Activated T-cell treated with anti-CD3 and anti-CD28 coated beads, Interleukin-2, amount 50 U/mL, for 4 hours (primary cell): ENCODE results near the gene PKD1. TPM values are rescaled to one million over a fixed set of nuclear protein-coding genes. Genes with fewer than 3 reads are reported as not detected.
"Not testable (repeated sequence)": the region's sequence is repeated elsewhere in the genome, so short reads cannot be mapped to it uniquely, and the experiment has no call there.

Source experiments
- ATAC-seq, 2 donors: fragments of 200-7000 bp; cut with Tn5 transposase; one replicate each; pipeline ENCODE4 v1.10.0; 2021
- DNase-seq: peaks from one replicate; pipeline ENCODE4 v3.0.0-alpha.2; 2020
- H3K27me3 Mint-ChIP-seq: one replicate; pipeline ENCODE4 v1.8.0; 2021; ENCODE audit warnings: low read depth, mixed read lengths
- H3K36me3 Mint-ChIP-seq: one replicate; pipeline ENCODE4 v1.8.0; 2022; ENCODE audit warnings: mixed read lengths; ENCODE audit not compliant: insufficient read depth
- H3K4me1 Mint-ChIP-seq: one replicate; pipeline ENCODE4 v1.8.0; 2021; ENCODE audit warnings: low read depth, mixed read lengths
- H3K4me3 Mint-ChIP-seq: one replicate; pipeline ENCODE4 v1.8.0; 2021; ENCODE audit warnings: mild to moderate bottlenecking, moderate library complexity, mixed read lengths
- H3K9me3 Mint-ChIP-seq: one replicate; pipeline ENCODE4 v1.8.0; 2021; ENCODE audit warnings: mixed read lengths
- total RNA-seq, 3 donors: library from RNA; stranded (reverse); gene quantifications; one replicate each; pipeline ENCODE4 v1.2.1, GENCODE V29; 2021

The PKD1 gene
- total RNA-seq, 3 donors from 2014 or later, result 100 to 118 (median 104) TPM

DNA sequence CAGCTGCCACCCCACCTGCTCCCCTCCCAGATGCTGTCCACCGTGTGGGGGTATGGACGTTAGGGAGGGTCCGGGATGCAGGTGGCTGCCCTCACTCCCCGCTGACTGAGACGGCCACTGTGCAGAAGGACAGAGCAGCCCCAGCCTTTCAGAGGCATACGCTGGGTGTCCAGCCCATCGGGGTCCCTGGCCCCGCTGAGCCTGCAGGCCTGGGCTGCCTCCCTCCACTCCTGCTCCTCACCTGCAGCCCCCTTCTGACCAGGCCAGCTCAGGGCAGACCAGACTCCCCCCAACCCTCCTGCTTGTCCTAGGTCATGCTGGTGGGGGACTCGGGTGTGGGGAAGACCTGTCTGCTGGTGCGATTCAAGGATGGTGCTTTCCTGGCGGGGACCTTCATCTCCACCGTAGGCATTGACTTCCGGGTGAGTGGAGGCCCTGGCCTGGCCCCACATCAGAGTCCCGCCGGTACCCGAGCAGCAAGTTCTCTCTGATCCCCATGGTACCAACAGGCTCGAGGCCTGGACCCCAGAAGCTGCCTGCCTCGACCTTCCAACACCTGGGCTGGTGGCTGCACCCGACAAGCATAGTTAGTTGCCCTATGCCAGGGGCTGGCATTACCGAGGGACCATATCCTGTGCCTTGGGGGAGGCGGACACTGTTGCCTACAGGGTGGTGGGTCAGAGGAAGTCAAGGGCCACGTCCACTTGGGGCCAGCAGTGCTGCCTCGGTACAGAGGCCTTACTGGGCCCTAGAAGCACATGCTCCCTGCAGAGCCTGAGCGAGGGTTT is 14.1 kb upstream of the PKD1 start:
- Mint-ChIP-seq H3K27me3 (no peaks in the 10 kb centered on the region), H3K9me3 (no peaks in the 10 kb centered on the region), H3K36me3 (peaks cover 27% of the 10 kb centered on the region), H3K4me1 (peaks cover 18% of the 10 kb centered on the region), H3K4me3 (peak overlapping the region; percentile 29)
- no peak for DNase-seq
- no peak for ATAC-seq

DNA sequence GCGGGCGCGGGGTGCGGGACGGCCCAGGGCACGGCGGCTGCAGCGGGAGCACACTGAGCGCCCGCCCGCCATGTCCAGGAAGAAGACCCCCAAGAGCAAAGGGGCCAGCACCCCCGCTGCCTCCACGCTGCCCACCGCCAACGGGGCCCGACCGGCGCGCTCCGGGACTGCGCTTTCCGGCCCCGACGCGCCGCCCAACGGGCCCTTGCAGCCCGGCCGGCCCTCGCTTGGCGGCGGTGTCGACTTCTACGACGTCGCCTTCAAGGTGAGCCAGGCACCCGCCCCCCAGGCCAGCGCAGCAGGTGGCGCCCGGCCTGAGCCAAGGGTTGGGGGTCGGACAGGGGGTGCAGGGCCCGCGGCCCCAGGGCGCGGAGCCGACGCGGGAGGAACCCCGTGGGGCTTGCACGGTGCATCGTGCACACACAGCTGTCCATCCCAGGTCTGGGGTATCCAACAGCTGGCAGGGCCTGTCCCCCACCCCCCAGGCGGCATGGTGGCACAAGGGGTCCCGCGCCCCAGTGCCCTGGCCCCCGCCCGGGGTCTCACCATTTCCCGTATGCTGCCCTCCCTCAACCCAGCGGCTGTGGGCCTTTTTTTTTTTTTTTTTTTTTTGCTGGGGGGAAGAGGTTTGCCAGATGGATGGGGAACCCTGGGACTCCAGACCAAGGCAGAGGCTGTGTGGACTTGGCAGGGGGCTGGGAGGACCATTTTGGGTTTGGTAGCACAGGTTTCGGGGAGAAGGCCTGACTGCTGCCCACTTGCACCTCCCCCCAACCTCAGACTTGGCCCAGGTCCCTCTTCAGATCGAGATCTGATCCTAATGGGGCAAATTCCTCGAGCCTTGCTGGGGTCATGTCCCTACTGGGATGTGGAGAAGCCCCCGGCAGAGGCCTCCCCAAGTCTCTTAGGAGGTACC is 13.3 kb upstream of the PKD1 start:
- Mint-ChIP-seq H3K36me3 (peaks cover 18% of the 10 kb centered on the region), H3K4me1 (peaks cover 18% of the 10 kb centered on the region), H3K9me3 (no peaks in the 10 kb centered on the region), H3K27me3 (no peaks in the 10 kb centered on the region), H3K4me3 (peak overlapping the region; percentile 54)
- no peak for DNase-seq
- ATAC-seq, result peak; percentile 8 to 14

GRCh38 chr16:2147981-2148671 is 12.4 kb upstream of the PKD1 start, which contains the start of gene RAB26:
TSS of gene RAB26 (plus strand) at chr16:2148625. CDS start at chr16:2148784, 159 bp downstream.
- H3K4me1 Mint-ChIP-seq, result peaks cover 15% of the 10 kb centered on the region
- peaks cover 11% of the 10 kb centered on the region for H3K36me3 Mint-ChIP-seq
- peak; percentile 41 for DNase-seq
- peak; percentile 38 to 51 for ATAC-seq
- peak within 1 kb of the TSS; percentile 54 for H3K4me3 Mint-ChIP-seq
- H3K27me3 Mint-ChIP-seq, result no peaks in the 10 kb centered on the region
- no peaks in the 10 kb centered on the region for H3K9me3 Mint-ChIP-seq

DNA sequence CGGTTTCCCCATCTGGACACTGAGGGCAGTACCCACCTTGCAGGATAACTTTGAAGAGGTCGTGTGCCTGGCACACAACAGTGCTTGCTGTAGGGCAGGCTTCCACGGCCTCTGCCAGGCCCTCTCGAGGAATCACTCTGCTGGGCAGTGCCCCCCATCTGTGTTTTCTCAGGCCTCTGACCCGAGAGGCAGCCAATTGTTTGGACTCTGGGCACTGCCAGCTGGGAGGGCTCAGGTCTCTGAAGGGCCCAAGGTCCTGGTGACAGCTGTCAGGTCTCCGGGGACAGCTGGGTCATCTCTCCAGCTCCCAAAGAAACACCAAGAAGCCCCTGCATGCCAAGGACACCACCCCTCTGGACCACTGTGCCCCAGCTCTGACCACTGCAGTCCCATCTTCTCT is 11.7 kb upstream of the PKD1 start:
- H3K9me3 Mint-ChIP-seq, result no peaks in the 10 kb centered on the region
- ATAC-seq (no peak), DNase-seq (no peak)
- H3K36me3 Mint-ChIP-seq, result peaks cover 6% of the 10 kb centered on the region
- H3K4me3 Mint-ChIP-seq, result no peak overlapping the region
- H3K27me3 Mint-ChIP-seq, result no peaks in the 10 kb centered on the region
- H3K4me1 Mint-ChIP-seq, result peaks cover 15% of the 10 kb centered on the region

DNA sequence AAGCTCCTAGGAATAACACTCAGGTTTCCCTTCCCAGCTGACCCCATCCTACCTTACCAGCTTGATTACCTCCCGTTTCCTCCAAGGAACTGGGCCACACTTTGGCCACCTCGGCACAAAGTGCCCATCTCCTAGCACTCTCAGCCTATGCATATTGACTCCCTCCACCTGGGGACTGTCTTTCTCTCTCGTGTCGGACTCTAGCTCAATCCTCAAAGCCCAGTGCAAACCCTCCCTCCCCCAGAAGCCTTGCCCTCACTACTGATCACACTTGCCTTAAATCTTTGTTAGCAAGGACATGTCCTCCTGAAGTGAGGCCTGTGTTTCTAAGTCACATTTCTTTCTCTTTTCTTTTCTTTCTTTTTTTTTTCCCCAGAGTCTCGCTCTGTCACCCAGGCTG is 10.1 kb upstream of the PKD1 start:
- no peak for ATAC-seq
- no peaks in the 10 kb centered on the region for H3K9me3 Mint-ChIP-seq

GRCh38 chr16:2143878-2144485 is 8.3 kb upstream of the PKD1 start:
- Mint-ChIP-seq H3K9me3 (no peaks in the 10 kb centered on the region), H3K4me1 (peaks cover 2% of the 10 kb centered on the region), H3K36me3 (no peaks in the 10 kb centered on the region), H3K4me3 (no peak overlapping the region), H3K27me3 (no peaks in the 10 kb centered on the region)
- DNase-seq, result no peak
- no peak for ATAC-seq

More for the DNA sequence above, 10.1 kb upstream of the PKD1 start:
- Mint-ChIP-seq H3K4me3 (peak overlapping the region; percentile 14), H3K4me1 (peaks cover 7% of the 10 kb centered on the region), H3K27me3 (no peaks in the 10 kb centered on the region), H3K36me3 (no peaks in the 10 kb centered on the region)
- no peak for DNase-seq

DNA sequence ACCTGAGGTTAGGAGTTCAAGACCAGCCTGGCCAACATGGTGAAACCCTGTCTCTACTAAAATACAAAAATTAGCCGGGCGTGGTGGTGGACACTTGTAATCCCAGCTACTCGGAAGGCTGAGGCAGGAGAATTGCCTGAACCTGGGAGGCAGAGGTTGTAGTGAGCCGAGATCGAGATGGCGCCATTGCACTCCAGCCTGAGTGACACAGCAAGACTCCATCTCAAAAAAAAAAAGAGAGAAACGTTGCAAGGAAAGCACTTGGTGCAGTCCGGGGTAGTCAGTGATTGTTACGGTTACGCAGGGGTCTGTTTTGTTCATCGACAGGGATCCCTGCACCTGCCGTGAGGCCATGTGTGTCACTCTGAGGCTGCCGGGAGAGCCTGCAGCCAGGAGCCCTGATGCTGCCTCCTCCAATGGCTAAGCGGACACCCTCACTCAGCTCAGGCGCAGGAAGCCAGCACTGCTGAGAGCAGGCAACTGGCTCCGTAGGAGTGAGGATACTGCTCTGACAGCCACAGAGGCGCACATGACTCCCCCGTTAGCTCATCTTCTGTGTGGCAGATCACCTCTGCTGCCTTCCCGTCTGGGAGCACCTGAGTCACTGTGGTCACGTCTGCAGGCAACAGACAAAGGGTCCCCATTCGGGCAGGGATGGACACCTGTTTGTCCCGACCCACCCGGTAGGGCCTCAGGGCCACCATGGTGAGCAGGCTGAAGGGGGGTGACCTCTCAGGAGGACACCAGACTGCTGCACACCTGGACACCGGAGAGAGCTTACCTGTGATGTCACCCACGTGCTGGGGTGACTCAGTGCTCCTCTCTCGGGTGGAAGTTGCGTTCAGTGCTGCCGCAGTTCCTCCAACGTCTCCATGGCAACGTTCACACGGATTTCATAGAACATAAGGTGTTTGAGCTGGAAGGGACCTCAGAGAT is 7.5 kb upstream of the PKD1 start:
- DNase-seq, result no peak
- peak; percentile 29 to 36 for ATAC-seq
- H3K27me3 Mint-ChIP-seq, result no peaks in the 10 kb centered on the region
- H3K4me1 Mint-ChIP-seq, result peaks cover 2% of the 10 kb centered on the region
- no peaks in the 10 kb centered on the region for H3K9me3 Mint-ChIP-seq
- no peaks in the 10 kb centered on the region for H3K36me3 Mint-ChIP-seq
- H3K4me3 Mint-ChIP-seq, result no peak overlapping the region

DNA sequence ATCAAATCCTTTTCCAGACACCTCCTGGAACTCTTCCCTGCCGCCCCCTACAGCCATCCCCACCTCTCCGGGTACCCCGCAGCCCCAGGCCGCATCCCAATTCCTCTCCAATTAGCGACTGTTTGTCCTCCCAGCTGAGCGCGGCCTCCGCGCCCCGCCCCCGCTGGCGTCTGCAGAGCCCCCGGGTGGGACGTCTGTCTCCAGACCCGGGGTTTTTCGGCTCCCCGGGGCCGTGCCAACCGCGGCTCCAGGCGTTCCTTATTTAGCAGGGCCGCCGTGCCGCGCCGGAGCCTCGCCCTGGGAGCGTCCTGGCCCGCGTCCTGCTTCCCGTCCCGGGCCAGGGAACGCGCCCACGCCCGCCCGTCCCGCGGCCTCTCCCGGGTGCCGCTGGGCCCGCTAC is 627 bp downstream of the PKD1 start:
- not testable (repeated sequence) for H3K36me3 Mint-ChIP-seq, DNase-seq, ATAC-seq, H3K9me3 Mint-ChIP-seq, H3K4me1 Mint-ChIP-seq, H3K27me3 Mint-ChIP-seq
- peak overlapping the region; percentile 77 for H3K4me3 Mint-ChIP-seq

DNA sequence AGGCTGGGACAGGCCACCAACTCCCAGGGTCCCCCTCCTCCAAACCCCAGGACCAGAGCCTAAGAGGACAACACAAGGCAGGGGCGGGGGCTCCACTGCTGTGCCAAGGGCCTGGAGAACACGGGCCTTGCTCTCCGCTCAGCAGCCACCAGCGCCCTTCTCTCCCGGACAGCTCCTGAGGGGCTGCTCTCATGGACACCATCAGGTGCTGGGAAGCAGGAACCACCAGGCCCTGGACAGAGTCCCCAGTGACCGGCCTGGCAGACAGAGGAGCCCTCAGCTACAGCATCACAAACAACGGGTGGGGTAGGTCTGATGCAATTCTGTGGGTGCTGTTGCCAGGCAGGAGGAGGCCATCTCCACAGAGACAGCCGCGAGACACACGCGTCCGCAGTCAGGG is 1.9 kb downstream of the PKD1 start:
- not testable (repeated sequence) for ATAC-seq, H3K36me3 Mint-ChIP-seq, DNase-seq, H3K4me3 Mint-ChIP-seq, H3K9me3 Mint-ChIP-seq, H3K27me3 Mint-ChIP-seq, H3K4me1 Mint-ChIP-seq

GRCh38 chr16:2129890-2130447 is 5.7 kb downstream of the PKD1 start:
- H3K27me3 Mint-ChIP-seq, H3K4me3 Mint-ChIP-seq, H3K36me3 Mint-ChIP-seq, H3K9me3 Mint-ChIP-seq, ATAC-seq, DNase-seq: not testable (repeated sequence)
- peaks cover 13% of the 10 kb centered on the region for H3K4me1 Mint-ChIP-seq

- not testable (repeated sequence) for ATAC-seq, H3K27me3 Mint-ChIP-seq, H3K9me3 Mint-ChIP-seq, H3K4me3 Mint-ChIP-seq, DNase-seq, H3K36me3 Mint-ChIP-seq
- peaks cover 13% of the 10 kb centered on the region for H3K4me1 Mint-ChIP-seq
These were observed 6.4 kb downstream of the PKD1 start for GRCh38 chr16:2129251-2129650.

GRCh38 chr16:2127630-2128280 is 7.9 kb downstream of the PKD1 start:
- not testable (repeated sequence) for ATAC-seq, H3K27me3 Mint-ChIP-seq, H3K9me3 Mint-ChIP-seq, H3K36me3 Mint-ChIP-seq, DNase-seq, H3K4me3 Mint-ChIP-seq
- H3K4me1 Mint-ChIP-seq, result peaks cover 13% of the 10 kb centered on the region
